Measurements from ENCODE around the gene SMTNL2. TPM values are rescaled to one million over a fixed set of nuclear protein-coding genes. Genes with fewer than 3 reads are reported as not detected.
"Not testable (repeated sequence)": the region's sequence is repeated elsewhere in the genome, so short reads cannot be mapped to it uniquely, and the experiment has no call there.

Gene SMTNL2
- total RNA-seq, 2 donors from 2014 or later, result 4.6 to 6.3 TPM

DNA sequence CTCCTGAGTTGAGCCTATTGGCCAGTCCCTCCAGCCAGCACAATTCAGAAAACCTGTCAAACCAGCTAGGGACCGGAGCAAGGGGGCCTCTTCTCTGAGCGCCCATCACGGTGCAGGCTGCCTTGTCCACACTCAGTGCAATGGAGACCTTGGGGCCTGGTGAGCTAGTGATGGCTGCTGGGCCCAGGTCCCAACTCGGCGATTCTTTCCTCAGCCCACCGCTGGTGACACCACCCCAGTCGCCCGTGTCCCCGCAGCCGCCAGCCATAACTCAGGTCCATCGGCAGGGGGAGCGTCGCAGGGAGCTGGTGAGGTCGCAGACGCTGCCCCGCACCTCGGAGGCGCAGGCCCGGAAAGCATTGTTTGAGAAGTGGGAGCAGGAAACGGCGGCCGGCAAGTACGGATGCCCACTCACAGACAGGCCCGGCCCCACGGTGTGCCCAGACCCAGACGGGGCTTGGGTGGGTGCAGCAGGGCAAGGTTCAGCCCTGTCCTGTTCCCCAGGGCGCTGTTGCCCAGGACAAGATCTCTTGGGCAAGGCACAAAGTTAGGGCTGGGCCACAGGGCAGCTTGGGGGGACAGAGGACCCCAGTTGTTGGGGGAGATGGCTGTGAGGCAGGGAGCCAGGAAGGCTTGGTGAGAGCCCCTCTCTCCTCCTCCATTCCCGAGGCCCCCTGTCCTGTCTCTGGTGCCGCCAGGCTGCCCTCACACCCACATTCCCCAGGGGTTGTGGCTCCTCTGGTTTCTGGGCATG lies 10.8 kb downstream of the SMTNL2 start:
- intact Hi-C loops (cut with DNase I), result no loop called here

DNA sequence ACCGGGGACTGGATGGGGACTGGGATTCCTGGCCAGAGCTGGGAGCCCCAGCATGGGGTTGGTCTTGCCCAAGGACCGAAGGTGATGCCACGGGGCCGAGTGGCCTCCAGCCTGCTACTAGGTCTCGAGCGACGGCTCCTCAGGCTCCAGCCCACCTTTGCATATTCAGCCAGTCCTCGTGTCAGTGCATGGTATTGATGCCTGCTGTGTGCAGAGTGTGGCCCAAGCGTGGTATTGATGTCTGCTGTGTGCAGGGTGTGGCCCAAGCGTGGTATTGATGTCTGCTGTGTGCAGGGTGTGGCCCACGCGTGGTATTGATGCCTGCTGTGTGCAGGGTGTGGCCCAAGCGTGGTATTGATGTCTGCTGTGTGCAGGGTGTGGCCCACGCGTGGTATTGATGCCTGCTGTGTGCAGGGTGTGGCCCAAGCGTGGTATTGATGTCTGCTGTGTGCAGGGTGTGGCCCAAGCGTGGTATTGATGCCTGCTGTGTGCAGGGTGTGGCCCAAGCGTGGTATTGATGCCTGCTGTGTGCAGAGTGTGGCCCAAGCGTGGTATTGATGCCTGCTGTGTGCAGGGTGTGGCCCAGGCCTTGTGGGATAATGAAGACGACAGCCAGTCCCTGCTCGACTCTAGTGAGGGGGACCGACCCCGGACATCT lies 11.5 kb downstream of the SMTNL2 start:
- H3K4me3 ChIP-seq; intact Hi-C loops (cut with DNase I); H3K4me1 ChIP-seq (replicated peaks); DNase-seq (ENCODE audit: low spot score); H3K36me3 ChIP-seq; H3K27ac ChIP-seq; H3K9me3 ChIP-seq; H3K27me3 ChIP-seq (replicated peaks; ENCODE audit: insufficient read depth): not testable (repeated sequence)
- WGBS, result 95% methylated on average over 22 of the region's 23 CpGs

More for the DNA sequence above, 10.8 kb downstream of the SMTNL2 start:
- H3K4me3 ChIP-seq, result no peak overlapping the region
- no peaks in the 10 kb centered on the region for H3K4me1 ChIP-seq (replicated peaks)
- TF ChIP-seq, protein P1, sequence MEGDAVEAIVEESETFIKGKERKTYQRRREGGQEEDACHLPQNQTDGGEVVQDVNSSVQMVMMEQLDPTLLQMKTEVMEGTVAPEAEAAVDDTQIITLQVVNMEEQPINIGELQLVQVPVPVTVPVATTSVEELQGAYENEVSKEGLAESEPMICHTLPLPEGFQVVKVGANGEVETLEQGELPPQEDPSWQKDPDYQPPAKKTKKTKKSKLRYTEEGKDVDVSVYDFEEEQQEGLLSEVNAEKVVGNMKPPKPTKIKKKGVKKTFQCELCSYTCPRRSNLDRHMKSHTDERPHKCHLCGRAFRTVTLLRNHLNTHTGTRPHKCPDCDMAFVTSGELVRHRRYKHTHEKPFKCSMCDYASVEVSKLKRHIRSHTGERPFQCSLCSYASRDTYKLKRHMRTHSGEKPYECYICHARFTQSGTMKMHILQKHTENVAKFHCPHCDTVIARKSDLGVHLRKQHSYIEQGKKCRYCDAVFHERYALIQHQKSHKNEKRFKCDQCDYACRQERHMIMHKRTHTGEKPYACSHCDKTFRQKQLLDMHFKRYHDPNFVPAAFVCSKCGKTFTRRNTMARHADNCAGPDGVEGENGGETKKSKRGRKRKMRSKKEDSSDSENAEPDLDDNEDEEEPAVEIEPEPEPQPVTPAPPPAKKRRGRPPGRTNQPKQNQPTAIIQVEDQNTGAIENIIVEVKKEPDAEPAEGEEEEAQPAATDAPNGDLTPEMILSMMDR (IDR thresholded peaks at IDR 0.05), result peak in 2 of 4 experiments; percentile 19 to 46
- no peak for TF ChIP-seq POLR2A (IDR thresholded peaks at IDR 0.05)
- H3K9me3 ChIP-seq, result no peaks in the 10 kb centered on the region
- H3K36me3 ChIP-seq, result no peaks in the 10 kb centered on the region
- H3K27ac ChIP-seq, result no peak overlapping the region
- no peak for DNase-seq (ENCODE audit: low spot score)
- no peaks in the 10 kb centered on the region for H3K27me3 ChIP-seq (replicated peaks; ENCODE audit: insufficient read depth)
- 51% methylated on average over 29 of the region's 29 CpGs for WGBS

DNA sequence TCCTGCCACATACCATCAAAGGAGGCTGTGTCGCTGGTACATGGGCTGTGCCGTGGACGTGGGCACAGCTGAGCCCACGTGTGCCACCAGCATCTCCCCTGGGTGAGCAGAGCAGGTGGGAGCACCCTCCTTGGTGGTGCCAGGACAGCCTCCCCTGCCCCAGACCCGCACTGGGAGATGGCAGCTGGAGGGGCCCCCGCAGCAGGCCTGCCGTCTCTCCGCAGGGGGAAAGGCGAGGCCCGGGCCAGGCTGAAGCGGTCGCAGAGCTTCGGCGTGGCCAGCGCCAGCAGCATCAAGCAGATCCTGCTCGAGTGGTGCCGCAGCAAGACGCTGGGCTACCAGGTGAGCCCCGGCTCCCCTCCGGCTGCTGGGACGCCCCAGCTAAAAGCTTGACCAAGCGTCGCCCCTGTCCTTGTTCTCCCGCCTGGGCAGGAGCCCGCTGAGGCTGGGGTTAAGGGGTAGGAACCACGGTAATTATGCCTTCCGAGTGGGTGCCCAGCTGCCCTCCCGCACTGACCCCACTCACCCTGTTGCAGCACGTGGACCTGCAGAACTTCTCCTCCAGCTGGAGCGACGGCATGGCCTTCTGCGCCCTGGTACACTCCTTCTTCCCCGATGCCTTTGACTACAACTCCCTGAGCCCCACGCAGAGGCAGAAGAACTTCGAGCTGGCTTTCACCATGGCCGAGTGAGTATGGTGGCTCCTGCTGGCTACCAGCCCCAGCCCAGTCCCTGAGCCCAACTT lies 12.5 kb downstream of the SMTNL2 start:
- H3K36me3 ChIP-seq, result no peaks in the 10 kb centered on the region
- no peaks in the 10 kb centered on the region for H3K9me3 ChIP-seq
- TF ChIP-seq, protein P1 (IDR thresholded peaks at IDR 0.05), result no peak
- no peak for TF ChIP-seq POLR2AphosphoS5 (IDR thresholded peaks at IDR 0.05)
- no peak for TF ChIP-seq POLR2A (IDR thresholded peaks at IDR 0.05)
- 96% methylated on average over 36 of the region's 36 CpGs for WGBS
- H3K4me3 ChIP-seq, result no peak overlapping the region
- no peak for DNase-seq (ENCODE audit: low spot score)
- H3K27ac ChIP-seq, result no peak overlapping the region
- no peaks in the 10 kb centered on the region for H3K4me1 ChIP-seq (replicated peaks)
- intact Hi-C loops (cut with DNase I), result no loop called here
- H3K27me3 ChIP-seq (replicated peaks; ENCODE audit: insufficient read depth), result no peaks in the 10 kb centered on the region

DNA sequence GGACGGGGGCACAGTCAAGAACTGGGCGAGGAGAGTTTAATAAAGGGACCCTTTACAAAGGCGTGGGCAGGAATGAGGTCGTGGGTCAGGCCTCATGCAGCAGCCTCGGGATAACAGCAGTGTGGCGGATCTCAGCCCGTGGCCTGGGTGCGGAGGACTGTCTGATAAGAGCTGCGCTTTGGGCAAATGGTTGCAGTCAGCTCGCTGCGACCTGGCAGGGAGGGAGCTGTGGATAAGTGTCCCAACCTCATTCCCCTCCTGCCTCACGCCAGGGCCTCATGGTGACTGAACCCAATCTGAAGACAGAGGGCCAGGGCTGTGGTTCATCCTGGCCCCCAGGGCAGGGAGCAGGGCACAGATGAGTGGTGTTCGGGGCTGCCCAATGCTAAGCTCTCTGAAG lies 13.6 kb downstream of the SMTNL2 start:
- peak overlapping the region in 1 of 2 donors; percentile 53 for H3K27ac ChIP-seq
- WGBS, result 83% methylated on average over 13 of the region's 13 CpGs
- no peak overlapping the region for H3K4me3 ChIP-seq
- H3K36me3 ChIP-seq, result no peaks in the 10 kb centered on the region
- no peaks in the 10 kb centered on the region for H3K4me1 ChIP-seq (replicated peaks)
- H3K27me3 ChIP-seq (replicated peaks; ENCODE audit: insufficient read depth), result no peaks in the 10 kb centered on the region
- intact Hi-C loops (cut with DNase I), result no loop called here
- TF ChIP-seq POLR2AphosphoS5 (IDR thresholded peaks at IDR 0.05) (no peak), POLR2A (IDR thresholded peaks at IDR 0.05) (no peak)
- TF ChIP-seq, protein P1 (IDR thresholded peaks at IDR 0.05), result no peak
- H3K9me3 ChIP-seq, result no peaks in the 10 kb centered on the region
- DNase-seq (ENCODE audit: low spot score), result no peak

DNA sequence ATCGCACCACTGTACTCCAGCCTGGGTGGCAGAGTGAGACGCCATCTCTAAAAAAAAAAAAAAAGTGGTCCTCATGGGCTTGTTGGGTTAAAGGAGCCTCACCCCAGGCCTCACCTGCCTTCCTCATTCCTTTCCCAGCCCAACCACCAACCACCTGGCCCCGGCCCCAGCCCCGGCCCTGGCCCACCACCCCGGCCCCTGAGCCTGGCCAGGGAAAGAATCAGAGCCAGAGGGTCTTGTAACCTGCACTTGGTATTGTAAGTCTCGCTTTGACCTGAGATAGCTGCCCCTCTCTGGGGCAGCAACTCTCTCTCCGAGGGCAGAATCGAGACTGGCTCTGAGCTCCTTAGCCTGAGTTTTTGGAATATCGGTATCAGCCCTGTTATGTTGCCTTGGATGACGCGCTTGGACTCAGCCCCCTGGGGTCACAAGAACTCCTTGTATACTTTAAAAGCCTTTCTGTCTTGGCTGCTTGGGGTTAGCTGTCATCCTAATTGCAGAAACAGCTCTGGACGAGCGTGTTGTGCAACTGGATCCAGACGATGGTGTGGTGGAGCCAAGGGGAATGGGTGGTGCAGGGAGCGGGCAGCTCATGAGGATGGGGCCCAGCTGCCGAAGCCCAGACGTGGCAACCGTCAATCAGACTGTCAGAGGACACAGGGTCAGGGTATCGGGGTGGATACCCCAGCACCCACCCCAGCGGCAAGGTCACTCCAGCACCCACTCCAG lies 14.6 kb downstream of the SMTNL2 start:
- no peaks in the 10 kb centered on the region for H3K9me3 ChIP-seq
- H3K27me3 ChIP-seq (replicated peaks; ENCODE audit: insufficient read depth), result no peaks in the 10 kb centered on the region
- WGBS, result 72% methylated on average over 20 of the region's 20 CpGs
- no peak overlapping the region for H3K4me3 ChIP-seq
- intact Hi-C loops (cut with DNase I), result no loop called here
- no peaks in the 10 kb centered on the region for H3K4me1 ChIP-seq (replicated peaks)
- DNase-seq (ENCODE audit: low spot score), result no peak
- TF ChIP-seq POLR2A (IDR thresholded peaks at IDR 0.05) (no peak), POLR2AphosphoS5 (IDR thresholded peaks at IDR 0.05) (no peak)
- TF ChIP-seq, protein P1 (IDR thresholded peaks at IDR 0.05), result no peak
- peak overlapping the region; percentile 29 to 53 for H3K27ac ChIP-seq
- no peaks in the 10 kb centered on the region for H3K36me3 ChIP-seq
